GM21737 (cell line): Measurements from ENCODE around the gene SVBP.
"Not testable (repeated sequence)": the region's sequence is repeated elsewhere in the genome, so short reads cannot be mapped to it uniquely, and the experiment has no call there.

Experiments used
- ATAC-seq: cut with Tn5 transposase; IDR thresholded peaks from one replicate; pipeline ENCODE4 v1.9.1; 2021; ENCODE audit warnings: mild to moderate bottlenecking, moderate library complexity; ENCODE audit not compliant: unreplicated experiment

SVBP gene

GRCh38 chr1:42816585-42817439, at the start of gene SVBP, which contains the start of gene ERMAP:
SVBP (minus strand) TSS chr1:42817397; CDS start chr1:42816544, 853 bp downstream.
ERMAP (plus strand) TSS chr1:42817122; CDS start chr1:42830449, 13,327 bp downstream.
- peak; percentile 77 for ATAC-seq

DNA sequence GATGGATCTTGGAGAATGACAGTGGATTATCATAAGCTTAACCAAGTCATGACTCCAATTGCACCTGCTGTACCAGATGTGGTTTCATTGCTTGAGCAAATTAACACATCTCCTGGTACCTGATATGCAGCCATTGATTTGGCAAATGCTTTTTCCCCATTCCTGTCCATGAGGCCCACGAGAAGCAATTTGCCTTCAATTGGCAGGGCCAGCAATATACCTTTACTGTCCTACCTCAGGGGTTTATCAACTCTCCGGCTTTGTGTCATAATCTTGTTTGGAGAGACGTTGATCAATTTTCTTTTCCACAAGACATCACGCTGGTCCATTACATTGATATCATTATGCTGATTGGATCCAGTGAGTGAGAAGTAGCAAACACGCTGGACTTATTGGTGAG, 49.4 kb upstream of the SVBP start:
- ATAC-seq = no peak

DNA sequence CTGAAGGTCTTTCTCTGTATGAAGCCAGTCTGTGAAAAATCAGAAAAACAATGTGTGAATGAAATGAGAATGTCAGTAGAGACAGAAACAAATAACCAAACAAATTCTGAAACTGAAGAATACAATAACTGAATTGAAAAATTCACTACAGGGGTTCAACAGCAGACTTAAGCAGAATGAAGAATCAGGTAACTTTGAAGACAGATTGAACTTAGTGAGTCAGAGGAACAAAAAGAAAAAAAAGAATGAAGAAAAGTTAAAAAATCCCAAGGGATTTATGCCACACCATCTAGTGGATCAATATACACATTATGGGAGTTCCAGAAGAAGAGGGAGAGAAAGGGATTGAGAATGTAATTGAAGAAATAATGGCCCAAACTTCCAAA, 43.8 kb upstream of the SVBP start:
- no peak for ATAC-seq

- no peak for ATAC-seq
Measured at GRCh38 chr1:42860339-42861013, 43.3 kb upstream of the SVBP start.

DNA sequence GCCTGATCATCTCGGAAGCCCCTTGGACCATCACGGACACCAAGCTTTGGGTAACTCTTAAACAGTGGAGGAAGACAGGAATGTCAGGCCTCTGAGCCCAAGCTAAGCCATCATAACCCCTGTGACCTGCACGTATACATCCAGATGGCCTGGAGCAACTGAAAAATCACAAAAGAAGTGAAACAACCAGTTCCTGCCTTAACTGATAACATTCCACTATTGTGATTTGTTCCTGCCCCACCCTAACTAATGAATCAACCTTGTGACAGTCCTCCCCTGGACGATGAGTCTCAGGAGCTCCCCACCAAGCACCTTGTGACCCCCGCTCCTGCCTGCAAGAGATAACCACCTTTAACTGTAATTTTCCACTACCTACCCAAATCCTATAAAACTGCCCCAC, 42.2 kb upstream of the SVBP start:
- not testable (repeated sequence) for ATAC-seq

GRCh38 chr1:42856554-42856953, 39.4 kb upstream of the SVBP start:
- ATAC-seq = not testable (repeated sequence)

- no peak for ATAC-seq
Measured at GRCh38 chr1:42853116-42853884, 36.1 kb upstream of the SVBP start.

- ATAC-seq = no peak
Measured at GRCh38 chr1:42852608-42852980, 35.4 kb upstream of the SVBP start.

DNA sequence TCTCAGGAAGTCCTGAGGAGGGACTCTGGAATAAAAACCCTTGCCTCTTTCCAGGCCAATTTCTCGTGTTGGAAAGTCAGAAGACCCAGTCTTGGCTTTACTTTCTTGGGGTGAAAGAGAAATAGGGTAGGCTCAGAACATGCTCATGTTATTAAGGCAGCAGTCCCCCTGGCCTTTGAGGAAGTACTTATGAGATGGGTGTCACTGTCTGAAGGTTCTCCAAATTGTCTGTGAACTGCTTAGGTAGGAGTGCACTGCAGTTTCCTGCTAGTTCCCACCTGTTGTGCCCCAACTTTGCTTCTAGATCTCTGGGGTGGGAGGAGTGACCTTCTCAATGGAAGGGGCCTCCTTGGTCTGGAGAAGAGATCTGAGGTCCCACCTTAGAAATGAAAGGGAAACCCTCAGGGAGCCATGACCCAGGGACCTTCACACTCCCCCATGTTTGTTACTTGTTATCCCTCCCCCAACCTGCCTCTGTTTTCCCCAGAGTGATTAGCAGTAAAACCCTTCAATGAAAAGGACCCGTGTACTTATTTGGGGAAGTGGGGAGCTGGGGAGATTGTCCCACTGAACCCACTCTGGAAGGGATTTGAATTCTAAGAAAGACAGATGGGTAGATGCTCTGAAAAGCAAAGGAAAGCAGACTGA, 34.9 kb upstream of the SVBP start:
- no peak for ATAC-seq

- no peak for ATAC-seq
Measured at GRCh38 chr1:42851420-42851819, 34.2 kb upstream of the SVBP start.

GRCh38 chr1:42849944-42850343, 32.7 kb upstream of the SVBP start:
- no peak for ATAC-seq

GRCh38 chr1:42848823-42849537, 31.8 kb upstream of the SVBP start:
- ATAC-seq = no peak

DNA sequence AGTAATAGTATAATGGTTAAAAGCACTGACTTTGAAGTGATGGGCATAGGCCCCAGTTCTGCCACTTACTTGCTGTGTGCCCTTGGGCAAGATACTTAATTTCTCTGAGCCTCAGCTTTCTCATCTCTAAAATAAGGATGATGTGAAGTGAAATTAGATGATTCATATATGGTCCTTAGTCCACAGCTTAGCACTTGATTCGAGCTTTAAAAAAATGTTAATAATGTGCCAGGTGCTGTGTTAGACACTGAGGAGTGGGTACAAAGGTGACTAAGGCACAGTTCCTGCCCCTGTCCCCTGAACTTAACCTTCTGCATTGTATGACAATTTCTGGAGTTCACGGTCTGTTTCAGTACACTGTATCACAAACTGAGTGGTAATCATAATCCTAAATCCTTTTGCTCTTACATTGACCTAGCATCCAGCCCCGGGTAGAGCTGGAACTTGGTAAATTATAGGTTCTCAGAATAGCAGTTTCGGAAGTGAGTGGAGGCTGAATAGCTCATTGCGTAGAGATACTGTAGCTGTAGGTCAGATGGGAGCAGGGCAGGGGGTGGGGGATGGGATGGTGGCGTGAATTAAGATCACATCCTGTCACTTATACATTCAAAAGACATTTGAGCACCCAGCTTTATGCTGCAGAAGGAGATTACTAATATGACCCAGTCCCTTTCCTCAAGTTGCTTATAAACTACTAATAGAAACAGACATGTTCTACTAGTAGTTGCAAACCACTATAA, 30.7 kb upstream of the SVBP start:
- ATAC-seq = no peak

- ATAC-seq = no peak
Measured at GRCh38 chr1:42847111-42847595, 30.0 kb upstream of the SVBP start.

- ATAC-seq = peak; percentile 85
Measured at GRCh38 chr1:42846257-42847110, 29.3 kb upstream of the SVBP start, which contains the start of gene ZNF691. ZNF691 (plus strand) TSS chr1:42846613; CDS start chr1:42849659, 3,046 bp downstream.

DNA sequence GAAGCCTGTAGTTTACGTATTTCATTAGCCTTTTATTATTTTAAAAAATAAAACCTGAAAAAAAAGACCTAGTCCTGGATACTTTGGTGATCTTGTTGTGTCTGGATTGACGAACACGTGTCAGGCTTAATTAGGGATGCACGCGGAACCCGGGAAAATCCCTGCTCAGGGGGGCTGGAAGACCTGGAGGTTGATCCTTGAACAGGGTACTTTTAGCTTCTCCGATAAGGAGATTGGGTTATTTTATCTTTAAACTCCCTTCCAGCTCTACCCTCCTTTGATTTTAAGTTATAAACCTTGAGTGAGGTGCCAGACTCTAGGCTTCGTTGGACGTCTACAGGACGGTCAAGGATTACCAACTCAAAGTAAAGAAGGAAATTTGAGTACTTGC, 28.7 kb upstream of the SVBP start:
- ATAC-seq = no peak

DNA sequence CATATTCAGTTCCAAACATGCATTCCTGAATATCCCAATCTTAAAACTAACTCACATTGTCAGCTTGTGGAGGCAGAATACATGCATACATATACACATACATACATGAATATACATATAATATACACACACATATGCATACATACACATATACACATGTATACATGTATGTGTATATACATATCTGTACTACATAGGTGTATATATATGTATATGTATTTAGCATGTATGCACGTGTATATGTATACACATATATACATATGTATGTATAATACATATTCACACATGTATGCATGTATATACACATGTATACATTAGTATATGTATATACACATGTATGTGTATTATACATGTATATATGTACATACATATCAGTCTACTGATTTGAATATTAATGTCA, 28.0 kb upstream of the SVBP start:
- ATAC-seq = no peak

DNA sequence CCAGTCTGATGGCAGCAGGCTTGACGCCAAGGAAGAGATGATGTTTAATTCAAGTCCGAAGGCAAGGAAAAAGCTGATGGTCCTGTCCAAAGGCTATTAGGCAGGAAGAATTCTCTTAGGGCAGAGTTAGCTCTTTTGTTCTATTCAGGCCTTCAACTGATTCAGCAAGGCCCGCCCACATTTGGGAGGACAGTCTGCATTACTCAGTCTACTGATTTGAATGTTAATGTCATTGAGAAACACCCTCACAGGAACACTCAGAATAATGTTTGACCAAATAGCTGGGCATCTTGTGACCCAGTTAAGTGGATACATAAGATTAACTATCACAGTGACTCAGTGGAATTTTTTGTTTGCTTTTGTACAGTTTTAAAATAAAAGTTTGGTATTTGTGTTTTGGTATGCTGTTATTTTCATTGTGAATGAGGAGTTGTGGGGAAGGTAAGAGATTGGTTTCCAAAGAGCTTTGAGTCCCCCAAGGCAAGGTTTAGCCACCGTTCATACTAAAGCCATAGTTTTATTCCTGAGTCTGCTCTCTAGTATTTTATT, 27.5 kb upstream of the SVBP start:
- no peak for ATAC-seq
